Kidney (tissue), 14 donors: ENCODE data around the gene GABARAP. TPM values are rescaled to one million over a fixed set of nuclear protein-coding genes. Genes with fewer than 3 reads are reported as not detected.
A peak's percentile ranks its signal among the peaks of the same experiment; 100 is the strongest.

Experiments used
- DNase-seq, 5 donors: peaks; one replicate each; pipeline ENCODE4 v3.0.0-alpha.2; 2013 to 2020
- FAIRE-seq: peaks from 2 replicates; lab custom pipeline; 2012; peaks lifted over from hg19 to GRCh38; lab: Jason Lieb, UNC
- H3K27ac ChIP-seq, 2 donors: one replicate each; pipeline ENCODE4 v1.7.0; 2013; ENCODE audit warnings: low read depth in 2 of 2, low read length in 2 of 2, inconsistent platforms in 1 of 2
- H3K27me3 ChIP-seq: one replicate; pipeline ENCODE4 v1.7.1; 2013; ENCODE audit warnings: low read length, inconsistent platforms; ENCODE audit not compliant: control insufficient read depth, insufficient read depth
- H3K36me3 ChIP-seq, 3 donors: one replicate each; pipeline versions ENCODE4 v1.7.0 to v1.7.1; 2013; ENCODE audit warnings: low read length in 3 of 3, control low read depth in 1 of 3, inconsistent platforms in 1 of 3; ENCODE audit not compliant: insufficient read depth in 3 of 3, control insufficient read depth in 2 of 3
- H3K4me1 ChIP-seq, 3 donors: one replicate each; pipeline versions ENCODE4 v1.7.0 to v1.7.1; 2013; ENCODE audit warnings: low read length in 3 of 3, inconsistent platforms in 1 of 3, low read depth in 1 of 3; ENCODE audit not compliant: control insufficient read depth in 2 of 3, insufficient read depth in 2 of 3
- H3K4me3 ChIP-seq, 3 donors: one replicate each; pipeline versions ENCODE4 v1.7.0 to v1.8.1; 2013; ENCODE audit warnings: low read length in 3 of 3, control low read depth in 1 of 3, inconsistent platforms in 1 of 3
- H3K9ac ChIP-seq, 3 donors: one replicate each; pipeline versions ENCODE4 v1.7.0 to v1.7.1; 2013; ENCODE audit warnings: low read length in 3 of 3, control low read depth in 1 of 3, inconsistent platforms in 1 of 3
- H3K9me3 ChIP-seq, 3 donors: one replicate each; pipeline versions ENCODE4 v1.7.0 to v1.7.1; 2013; ENCODE audit warnings: low read length in 3 of 3, control low read depth in 1 of 3, inconsistent platforms in 1 of 3; ENCODE audit not compliant: control insufficient read depth in 2 of 3, insufficient read depth in 1 of 3
- intact Hi-C: fragments of 100-400 bp; cut with DNase I; formaldehyde crosslinking; loops from one replicate; pipeline ENCODE4 v1.11.1; 2022
- polyA plus RNA-seq: library from polyadenylated mRNA; stranded (reverse); fragments of 350-450 nt; fragmentation: Illumina TruSeq; extraction: RNeasy Lipid Tissue Mini Kit (QIAGEN cat#74804); gene quantifications from one replicate; pipeline ENCODE4 v1.2.3, GENCODE V29; 2014; ENCODE audit warnings: low read depth, low replicate concordance; ENCODE audit not compliant: insufficient read depth
- total RNA-seq: library from RNA; stranded (reverse); fragmentation: NEBNext Ultra II Directional; extraction: Animal tissue kit (Norgen Biotek cat#: 25700); gene quantifications from one replicate; pipeline ENCODE4 v1.2.1, GENCODE V29; 2021
- TF ChIP-seq, protein P1 (sequence below): IDR thresholded peaks from 3 replicates; pipeline ENCODE4 v1.5.1; 2012; ENCODE audit warnings: mild to moderate bottlenecking, moderate library complexity, borderline replicate concordance; ENCODE audit not compliant: insufficient read depth; ENCODE audit errors: extremely low read depth
- donor health status: control.
- donor health status: control.
- donor health status: control.
- donor health status: control.
- donor health status: control.
- donor health status: DM: yes; HTN: yes; CAD: no.
- donor health status: Normal renal cell carcinoma (clear cell type).

Gene GABARAP
- total and polyA plus RNA-seq, 2 donors from 2014 or later: 477 to 1,483 TPM

GRCh38 chr17:7192271-7192937 lies 49.8 kb downstream of the GABARAP start:
- no peak overlapping the region for H3K4me3 ChIP-seq
- DNase-seq: no peak
- FAIRE-seq: no peak
- H3K27me3 ChIP-seq: no peaks in the 10 kb centered on the region
- intact Hi-C loops: no loop called here
- H3K4me1 ChIP-seq: no peaks in the 10 kb centered on the region
- TF ChIP-seq, protein P1, sequence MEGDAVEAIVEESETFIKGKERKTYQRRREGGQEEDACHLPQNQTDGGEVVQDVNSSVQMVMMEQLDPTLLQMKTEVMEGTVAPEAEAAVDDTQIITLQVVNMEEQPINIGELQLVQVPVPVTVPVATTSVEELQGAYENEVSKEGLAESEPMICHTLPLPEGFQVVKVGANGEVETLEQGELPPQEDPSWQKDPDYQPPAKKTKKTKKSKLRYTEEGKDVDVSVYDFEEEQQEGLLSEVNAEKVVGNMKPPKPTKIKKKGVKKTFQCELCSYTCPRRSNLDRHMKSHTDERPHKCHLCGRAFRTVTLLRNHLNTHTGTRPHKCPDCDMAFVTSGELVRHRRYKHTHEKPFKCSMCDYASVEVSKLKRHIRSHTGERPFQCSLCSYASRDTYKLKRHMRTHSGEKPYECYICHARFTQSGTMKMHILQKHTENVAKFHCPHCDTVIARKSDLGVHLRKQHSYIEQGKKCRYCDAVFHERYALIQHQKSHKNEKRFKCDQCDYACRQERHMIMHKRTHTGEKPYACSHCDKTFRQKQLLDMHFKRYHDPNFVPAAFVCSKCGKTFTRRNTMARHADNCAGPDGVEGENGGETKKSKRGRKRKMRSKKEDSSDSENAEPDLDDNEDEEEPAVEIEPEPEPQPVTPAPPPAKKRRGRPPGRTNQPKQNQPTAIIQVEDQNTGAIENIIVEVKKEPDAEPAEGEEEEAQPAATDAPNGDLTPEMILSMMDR: no peak
- no peaks in the 10 kb centered on the region for H3K9me3 ChIP-seq
- H3K27ac ChIP-seq: no peak overlapping the region
- H3K9ac ChIP-seq: no peak overlapping the region
- peaks cover 0 to 12% (median 0%) of the 10 kb centered on the region in 3 donors for H3K36me3 ChIP-seq

DNA sequence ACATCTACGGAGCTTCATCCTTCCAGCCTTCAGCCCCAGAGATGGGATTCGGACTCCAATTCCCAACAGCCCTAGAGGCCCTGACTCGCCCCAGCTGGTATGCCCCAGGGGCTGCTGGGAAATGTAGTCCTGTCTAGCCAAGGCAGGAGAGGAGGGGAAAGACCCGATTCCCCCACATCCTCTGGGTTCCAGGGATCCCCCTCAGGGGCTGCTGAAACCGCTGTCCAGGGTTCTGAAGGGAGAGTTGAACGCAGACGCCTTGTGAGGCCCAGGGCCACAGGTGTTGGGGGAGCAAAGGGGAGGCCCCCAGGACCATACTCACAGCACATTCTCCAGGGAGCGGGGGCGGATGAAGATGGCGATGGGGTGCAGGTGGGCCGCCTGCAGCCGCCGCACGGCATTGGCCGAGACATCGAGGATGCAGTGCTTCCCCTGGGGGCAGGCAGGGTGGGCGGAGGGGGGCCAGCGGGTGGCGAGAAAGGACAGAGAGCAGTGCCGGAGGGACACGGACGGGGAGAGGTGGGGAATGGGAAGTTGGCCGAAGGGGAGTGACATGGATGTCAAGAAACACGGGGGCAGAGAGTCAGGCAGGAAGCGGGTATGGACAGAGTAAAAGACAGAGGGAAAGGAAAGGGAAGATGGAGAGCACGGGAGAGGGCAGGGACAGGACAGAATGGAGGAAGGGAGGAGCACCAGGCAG lies 50.5 kb downstream of the GABARAP start:
- H3K36me3 ChIP-seq: peaks cover 0 to 8% (median 0%) of the 10 kb centered on the region in 3 donors

GRCh38 chr17:7191069-7191468 lies 51.2 kb downstream of the GABARAP start:
- DNase-seq: peak in 1 of 5 donors; percentile 1
- TF ChIP-seq, protein P1: no peak
- peaks cover 0 to 6% (median 0%) of the 10 kb centered on the region in 3 donors for H3K36me3 ChIP-seq
- no peaks in the 10 kb centered on the region for H3K9me3 ChIP-seq
- no peak for FAIRE-seq
- intact Hi-C loops: no loop called here
- H3K9ac ChIP-seq: no peak overlapping the region
- H3K4me1 ChIP-seq: no peaks in the 10 kb centered on the region
- no peak overlapping the region for H3K4me3 ChIP-seq
- no peak overlapping the region for H3K27ac ChIP-seq
- no peaks in the 10 kb centered on the region for H3K27me3 ChIP-seq

More for the DNA sequence above, 50.5 kb downstream of the GABARAP start:
- Histone ChIP-seq H3K9me3 (no peaks in the 10 kb centered on the region), H3K9ac (no peak overlapping the region), H3K4me3 (no peak overlapping the region), H3K4me1 (no peaks in the 10 kb centered on the region), H3K27ac (no peak overlapping the region), H3K27me3 (no peaks in the 10 kb centered on the region)
- TF ChIP-seq, protein P1: no peak
- DNase-seq (peak in 4 of 5 donors; percentile 58 to 78 (median 72)), FAIRE-seq (no peak)
- intact Hi-C loops: no loop called here
